Keratinocyte (primary cell): Measurements from ENCODE around the gene ACYP2.

Experiments used
- EZH2 ChIP-seq: IDR thresholded peaks from one replicate; pipeline ENCODE4 v1.6.1; 2012; ENCODE audit warnings: inconsistent platforms, mild to moderate bottlenecking, low read length, moderate library complexity
- TF ChIP-seq, protein P1 (sequence below), 3 experiments: IDR thresholded peaks in 1 of 3; conservative IDR thresholded peaks in 1 of 3; optimal IDR thresholded peaks in 1 of 3; 2 replicates in 2 of 3; 3 replicates in 1 of 3; pipeline versions ENCODE3 to v1.5.1; 2011; ENCODE audit warnings: low read length in 3 of 3, mild to moderate bottlenecking in 3 of 3, moderate library complexity in 2 of 3, control low read depth in 1 of 3, inconsistent platforms in 1 of 3; ENCODE audit not compliant: insufficient read depth in 2 of 3; ENCODE audit errors: extremely low read depth in 1 of 3

DNA sequence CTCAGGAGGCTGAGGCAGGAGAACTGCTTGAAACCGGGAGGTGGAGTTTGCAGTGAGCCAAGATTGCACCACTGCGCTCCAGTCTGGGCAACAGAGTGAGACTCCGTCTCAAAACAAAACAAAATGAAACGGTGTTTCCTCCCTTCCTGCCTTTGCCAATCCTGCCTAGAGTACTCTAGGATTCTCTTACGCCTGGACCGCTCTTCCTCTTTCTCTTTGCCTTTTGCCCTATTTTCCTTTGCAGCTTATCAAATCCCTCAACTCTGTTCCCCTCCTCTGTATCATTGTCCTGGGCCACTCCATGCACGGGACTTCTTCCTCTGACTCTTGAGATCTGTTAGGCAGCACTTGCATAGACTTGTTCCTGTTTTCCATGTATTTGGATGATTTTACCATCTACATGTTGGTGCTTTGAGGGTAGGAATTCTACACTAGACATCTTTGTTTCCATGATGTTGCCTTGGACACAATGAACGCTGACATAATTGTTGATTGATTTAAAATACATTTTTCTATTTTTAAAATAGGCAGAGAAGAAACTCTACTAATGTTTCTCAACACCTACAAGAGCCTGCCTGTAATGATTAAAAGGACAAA lies 24.8 kb upstream of the ACYP2 start:
- TF ChIP-seq, protein P1, sequence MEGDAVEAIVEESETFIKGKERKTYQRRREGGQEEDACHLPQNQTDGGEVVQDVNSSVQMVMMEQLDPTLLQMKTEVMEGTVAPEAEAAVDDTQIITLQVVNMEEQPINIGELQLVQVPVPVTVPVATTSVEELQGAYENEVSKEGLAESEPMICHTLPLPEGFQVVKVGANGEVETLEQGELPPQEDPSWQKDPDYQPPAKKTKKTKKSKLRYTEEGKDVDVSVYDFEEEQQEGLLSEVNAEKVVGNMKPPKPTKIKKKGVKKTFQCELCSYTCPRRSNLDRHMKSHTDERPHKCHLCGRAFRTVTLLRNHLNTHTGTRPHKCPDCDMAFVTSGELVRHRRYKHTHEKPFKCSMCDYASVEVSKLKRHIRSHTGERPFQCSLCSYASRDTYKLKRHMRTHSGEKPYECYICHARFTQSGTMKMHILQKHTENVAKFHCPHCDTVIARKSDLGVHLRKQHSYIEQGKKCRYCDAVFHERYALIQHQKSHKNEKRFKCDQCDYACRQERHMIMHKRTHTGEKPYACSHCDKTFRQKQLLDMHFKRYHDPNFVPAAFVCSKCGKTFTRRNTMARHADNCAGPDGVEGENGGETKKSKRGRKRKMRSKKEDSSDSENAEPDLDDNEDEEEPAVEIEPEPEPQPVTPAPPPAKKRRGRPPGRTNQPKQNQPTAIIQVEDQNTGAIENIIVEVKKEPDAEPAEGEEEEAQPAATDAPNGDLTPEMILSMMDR (optimal IDR thresholded peaks at IDR 0.05 in 1 of 3, IDR thresholded peaks at IDR 0.05 in 1 of 3, conservative IDR thresholded peaks at IDR 0.05 in 1 of 3; ENCODE audit: extremely low read depth in 1 of 3, insufficient read depth in 2 of 3, low read length in 3 of 3), result no peak
- no peak for TF ChIP-seq EZH2
